Fibroblast of lung (primary cell): ENCODE data around the gene CDK6. TPM values are rescaled to one million over a fixed set of nuclear protein-coding genes. Genes with fewer than 3 reads are reported as not detected.

Experiments used
- DNase-seq, 2 donors: peaks; one replicate each; pipeline versions ENCODE4 v3.0.0 to v3.0.0-alpha.2; 2010; ENCODE audit warnings: low read depth in 2 of 2
- H2AFZ ChIP-seq: 2 replicates; pipeline ENCODE4 v1.5.1; 2012; ENCODE audit warnings: low read length, control low read depth, inconsistent platforms
- H3K27ac ChIP-seq: 2 replicates; pipeline ENCODE4 v1.5.1; 2011; ENCODE audit warnings: low read length, control low read depth; ENCODE audit not compliant: insufficient read depth
- H3K27me3 ChIP-seq: 2 replicates; pipeline ENCODE4 v1.5.1; 2011; ENCODE audit warnings: mild to moderate bottlenecking, low read length; ENCODE audit not compliant: control insufficient read depth, insufficient read depth
- H3K36me3 ChIP-seq: 2 replicates; pipeline ENCODE4 v1.5.1; 2011; ENCODE audit warnings: low read length; ENCODE audit not compliant: control insufficient read depth, insufficient read depth
- H3K4me1 ChIP-seq: 2 replicates; pipeline ENCODE4 v1.5.1; 2011; ENCODE audit warnings: low read length; ENCODE audit not compliant: control insufficient read depth, insufficient read depth; ENCODE audit errors: extremely low read depth
- H3K4me2 ChIP-seq: 2 replicates; pipeline ENCODE4 v1.5.1; 2011; ENCODE audit warnings: low read length, control low read depth; ENCODE audit not compliant: insufficient read depth; ENCODE audit errors: extremely low read depth
- H3K4me3 ChIP-seq, 4 experiments: fragments of 200-600 bp in 1 of 4; sonication (generic) in 1 of 4; replicated peaks in 1 of 4; 2 replicates each; pipeline ENCODE4 v1.5.1; 2011 to 2016; ENCODE audit warnings: low read length in 4 of 4, low read depth in 3 of 4, mild to moderate bottlenecking in 3 of 4, control low read depth in 2 of 4, inconsistent platforms in 1 of 4, mixed read lengths in 1 of 4; ENCODE audit not compliant: insufficient read depth in 1 of 4; ENCODE audit errors: control extremely low read depth in 1 of 4
- H3K79me2 ChIP-seq: 2 replicates; pipeline ENCODE4 v1.5.1; 2012; ENCODE audit warnings: mild to moderate bottlenecking, low read length, inconsistent platforms; ENCODE audit not compliant: control insufficient read depth, insufficient read depth
- H3K9ac ChIP-seq: 2 replicates; pipeline ENCODE4 v1.5.1; 2011; ENCODE audit warnings: mild to moderate bottlenecking, low read length, control low read depth; ENCODE audit not compliant: insufficient read depth
- H3K9me3 ChIP-seq: 2 replicates; pipeline ENCODE4 v1.5.1; 2012; ENCODE audit warnings: low read depth, low read length; ENCODE audit not compliant: control insufficient read depth, insufficient read depth
- H4K20me1 ChIP-seq: 2 replicates; pipeline ENCODE4 v1.5.1; 2011; ENCODE audit warnings: low read length; ENCODE audit not compliant: control insufficient read depth, insufficient read depth; ENCODE audit errors: extremely low read depth
- CTCF ChIP-seq, 2 donors: IDR thresholded peaks in 1 of 2; conservative IDR thresholded peaks in 1 of 2; 1 replicate in 1 of 2; 2 replicates in 1 of 2; pipeline ENCODE4 v1.5.1; 2011 to 2012; ENCODE audit warnings: low read length in 2 of 2, control low read depth in 1 of 2, inconsistent platforms in 1 of 2, low read depth in 1 of 2, mild to moderate bottlenecking in 1 of 2
- EZH2 ChIP-seq: IDR thresholded peaks from 2 replicates; pipeline ENCODE4 v1.5.1; 2012; ENCODE audit warnings: low read length, control low read depth, mild to moderate bottlenecking; ENCODE audit errors: missing control alignments
- polyA plus RNA-seq, 2 donors: library from polyadenylated mRNA; depleted of rRNA in 1 of 2; stranded (reverse) in 1 of 2; unstranded in 1 of 2; fragments of >200 nt; gene quantifications; 2 replicates each; pipeline ENCODE4 v1.2.1, GENCODE V29; 2011 to 2012; ENCODE audit warnings: missing spikeins in 1 of 2
- total RNA-seq: library from RNA; depleted of rRNA; stranded (reverse); fragments of >200 nt; gene quantifications from 2 replicates; pipeline ENCODE4 v1.2.1, GENCODE V29; 2014

The CDK6 gene
- total and polyA plus RNA-seq, 2 donors (not counting 1 experiment from before 2014, with no cell fraction given) = 17.8 to 19.2 TPM

- H3K4me3 ChIP-seq = no peak overlapping the region
- peaks cover 11% of the 10 kb centered on the region for H3K4me1 ChIP-seq
- no peaks in the 10 kb centered on the region for H4K20me1 ChIP-seq
- TF ChIP-seq CTCF (conservative IDR thresholded peaks at IDR 0.05 in 1 of 2, IDR thresholded peaks at IDR 0.05 in 1 of 2; ENCODE audit: low read depth in 1 of 2, low read length in 2 of 2) = no peak
- TF ChIP-seq EZH2 = no peak
- no peaks in the 10 kb centered on the region for H3K27me3 ChIP-seq
- no peak overlapping the region for H3K27ac ChIP-seq
- no peaks in the 10 kb centered on the region for H3K36me3 ChIP-seq
- no peak overlapping the region for H2AFZ ChIP-seq
- no peaks in the 10 kb centered on the region for H3K9me3 ChIP-seq
- H3K9ac ChIP-seq = no peak overlapping the region
- no peak overlapping the region for H3K4me2 ChIP-seq
- peaks cover 14% of the 10 kb centered on the region for H3K79me2 ChIP-seq
- no peak for DNase-seq
Measured at GRCh38 chr7:92755680-92756079, 80.7 kb downstream of the CDK6 start.

- H3K9ac ChIP-seq = no peak overlapping the region
- peaks cover 13% of the 10 kb centered on the region for H3K4me1 ChIP-seq
Measured at GRCh38 chr7:92754919-92755581, 81.3 kb downstream of the CDK6 start.

GRCh38 chr7:92753614-92754013 lies 82.8 kb downstream of the CDK6 start:
- peak in 1 of 2 donors; percentile 67 for DNase-seq
- Histone ChIP-seq H3K4me1 (peaks cover 13% of the 10 kb centered on the region), H3K9ac (no peak overlapping the region), H4K20me1 (no peaks in the 10 kb centered on the region), H3K4me2 (no peak overlapping the region), H3K36me3 (no peaks in the 10 kb centered on the region), H3K9me3 (no peaks in the 10 kb centered on the region), H3K27ac (no peak overlapping the region), H3K4me3 (no peak overlapping the region), H2AFZ (no peak overlapping the region), H3K27me3 (no peaks in the 10 kb centered on the region), H3K79me2 (peaks cover 25% of the 10 kb centered on the region)
- TF ChIP-seq CTCF (conservative IDR thresholded peaks at IDR 0.05 in 1 of 2, IDR thresholded peaks at IDR 0.05 in 1 of 2; ENCODE audit: low read depth in 1 of 2, low read length in 2 of 2) = no peak
- TF ChIP-seq EZH2 = no peak

More at GRCh38 chr7:92754919-92755581, 81.3 kb downstream of the CDK6 start:
- DNase-seq = peak in 1 of 2 donors; percentile 46
- Histone ChIP-seq H4K20me1 (no peaks in the 10 kb centered on the region), H3K4me3 (no peak overlapping the region), H3K9me3 (no peaks in the 10 kb centered on the region), H2AFZ (no peak overlapping the region), H3K4me2 (no peak overlapping the region), H3K27ac (no peak overlapping the region), H3K79me2 (peaks cover 20% of the 10 kb centered on the region), H3K36me3 (no peaks in the 10 kb centered on the region), H3K27me3 (no peaks in the 10 kb centered on the region)
- TF ChIP-seq EZH2 = no peak
- no peak for TF ChIP-seq CTCF (conservative IDR thresholded peaks at IDR 0.05 in 1 of 2, IDR thresholded peaks at IDR 0.05 in 1 of 2; ENCODE audit: low read depth in 1 of 2, low read length in 2 of 2)
